Upper lobe of left lung (tissue), 4 donors: Measurements from ENCODE around the gene TMEM79.

ENCODE experiments used
- EP300 ChIP-seq, 4 donors: sonication (generic); formaldehyde crosslinking; IDR thresholded peaks; one replicate each; pipeline ENCODE4 v1.5.1; 2017; ENCODE audit warnings: antibody characterized with exemption in 4 of 4, control low read depth in 2 of 4
- POLR2A ChIP-seq, 4 donors: fragments of 450-650 bp; IDR thresholded peaks; one replicate each; pipeline ENCODE4 v1.5.1; 2016 to 2017; ENCODE audit warnings: antibody characterized with exemption in 4 of 4, mild to moderate bottlenecking in 2 of 4
- POLR2AphosphoS5 ChIP-seq, 2 donors: sonication (generic); formaldehyde crosslinking; IDR thresholded peaks; one replicate each; pipeline ENCODE4 v1.5.1; 2017; ENCODE audit warnings: antibody characterized with exemption in 2 of 2
- TF ChIP-seq, protein P1 (sequence below), 6 experiments: fragments of 450-650 bp in 4 of 6; fragments of 200-600 bp in 2 of 6; sonication (generic) in 2 of 6; IDR thresholded peaks; one replicate each; pipeline ENCODE4 v1.5.1; 2016 to 2019; ENCODE audit warnings: antibody characterized with exemption in 6 of 6

DNA sequence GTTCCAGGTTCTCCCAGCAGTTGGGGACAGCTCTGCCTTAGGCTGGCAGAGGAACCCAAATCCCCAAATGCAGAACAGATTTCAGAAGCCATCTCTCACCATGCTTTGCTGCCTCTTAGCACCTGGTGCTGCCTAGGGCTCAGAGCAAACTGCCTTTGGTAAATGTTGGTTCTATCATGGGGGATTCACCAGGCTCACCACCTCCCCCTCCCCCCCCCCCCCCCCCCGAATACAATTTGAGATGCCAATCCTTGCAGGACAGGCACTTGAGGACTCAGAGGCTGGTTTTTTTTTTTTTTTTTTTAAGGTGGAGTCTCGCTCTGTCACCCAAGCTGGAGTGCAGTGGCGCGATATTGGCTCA is 35.8 kb upstream of the TMEM79 start:
- TF ChIP-seq, protein P1, sequence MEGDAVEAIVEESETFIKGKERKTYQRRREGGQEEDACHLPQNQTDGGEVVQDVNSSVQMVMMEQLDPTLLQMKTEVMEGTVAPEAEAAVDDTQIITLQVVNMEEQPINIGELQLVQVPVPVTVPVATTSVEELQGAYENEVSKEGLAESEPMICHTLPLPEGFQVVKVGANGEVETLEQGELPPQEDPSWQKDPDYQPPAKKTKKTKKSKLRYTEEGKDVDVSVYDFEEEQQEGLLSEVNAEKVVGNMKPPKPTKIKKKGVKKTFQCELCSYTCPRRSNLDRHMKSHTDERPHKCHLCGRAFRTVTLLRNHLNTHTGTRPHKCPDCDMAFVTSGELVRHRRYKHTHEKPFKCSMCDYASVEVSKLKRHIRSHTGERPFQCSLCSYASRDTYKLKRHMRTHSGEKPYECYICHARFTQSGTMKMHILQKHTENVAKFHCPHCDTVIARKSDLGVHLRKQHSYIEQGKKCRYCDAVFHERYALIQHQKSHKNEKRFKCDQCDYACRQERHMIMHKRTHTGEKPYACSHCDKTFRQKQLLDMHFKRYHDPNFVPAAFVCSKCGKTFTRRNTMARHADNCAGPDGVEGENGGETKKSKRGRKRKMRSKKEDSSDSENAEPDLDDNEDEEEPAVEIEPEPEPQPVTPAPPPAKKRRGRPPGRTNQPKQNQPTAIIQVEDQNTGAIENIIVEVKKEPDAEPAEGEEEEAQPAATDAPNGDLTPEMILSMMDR (IDR thresholded peaks at IDR 0.05) = no peak
- TF ChIP-seq POLR2A (IDR thresholded peaks at IDR 0.05) = no peak
- TF ChIP-seq EP300 (IDR thresholded peaks at IDR 0.05) = no peak
- no peak for TF ChIP-seq POLR2AphosphoS5 (IDR thresholded peaks at IDR 0.05)
